Measurements from ENCODE around the gene CCDC86. TPM values are rescaled to one million over a fixed set of nuclear protein-coding genes. Genes with fewer than 3 reads are reported as not detected.

The CCDC86 gene
- total RNA-seq, 1 experiment from 2014 or later = 21.9 TPM

- Histone ChIP-seq H3K9me3 (replicated peaks) (no peaks in the 10 kb centered on the region), H3K4me1 (peaks cover 3% of the 10 kb centered on the region; the same call in 1 of the 2 replicates), H3K27ac (no peak overlapping the region), H3K27me3 (no peaks in the 10 kb centered on the region), H3K4me3 (no peak overlapping the region), H3K36me3 (peaks cover 66% of the 10 kb centered on the region)
- DNase-seq = no peak
Measured at GRCh38 chr11:60899977-60900376, 58.1 kb downstream of the CCDC86 start.

Other genes with a start within 250 kb of the CCDC86 start
- not detected in 2 replicates for gene MS4A8, start 142.5 kb upstream of the CCDC86 start, total RNA-seq (2014; rRNA removed; shearing (Covaris generic))
- gene MS4A18, start 117.4 kb upstream of the CCDC86 start, total RNA-seq (2014; rRNA removed; shearing (Covaris generic)) = not detected in 2 replicates
- not detected in 2 replicates for gene MS4A15, start 85.2 kb upstream of the CCDC86 start, total RNA-seq (2014; rRNA removed; shearing (Covaris generic))
- not detected in 2 replicates for gene MS4A10, start 56.8 kb upstream of the CCDC86 start, total RNA-seq (2014; rRNA removed; shearing (Covaris generic))
- not detected in 2 replicates for gene PTGDR2, start 13.8 kb downstream of the CCDC86 start, total RNA-seq (2014; rRNA removed; shearing (Covaris generic))
- gene ZP1, start 25.4 kb downstream of the CCDC86 start, total RNA-seq (2014; rRNA removed; shearing (Covaris generic)) = not detected in 2 replicates
- gene PRPF19, start 64.5 kb downstream of the CCDC86 start, total RNA-seq (2014; rRNA removed; shearing (Covaris generic)) = 84.7 and 92.9 TPM in 2 replicates
- 85.4 and 96.9 TPM in 2 replicates for gene TMEM109, start 72.0 kb downstream of the CCDC86 start, total RNA-seq (2014; rRNA removed; shearing (Covaris generic))
- 46.3 and 57.7 TPM in 2 replicates for gene TMEM132A, start 82.3 kb downstream of the CCDC86 start, total RNA-seq (2014; rRNA removed; shearing (Covaris generic))
- 1.0 and 1.6 TPM in 2 replicates for gene SLC15A3, start 110.1 kb downstream of the CCDC86 start, total RNA-seq (2014; rRNA removed; shearing (Covaris generic))
- not detected in 2 replicates for gene CD6, start 129.6 kb downstream of the CCDC86 start, total RNA-seq (2014; rRNA removed; shearing (Covaris generic))

Data from SJCRH30 (cell line).